ENCODE measurements around the gene POLDIP2.

The POLDIP2 gene

DNA sequence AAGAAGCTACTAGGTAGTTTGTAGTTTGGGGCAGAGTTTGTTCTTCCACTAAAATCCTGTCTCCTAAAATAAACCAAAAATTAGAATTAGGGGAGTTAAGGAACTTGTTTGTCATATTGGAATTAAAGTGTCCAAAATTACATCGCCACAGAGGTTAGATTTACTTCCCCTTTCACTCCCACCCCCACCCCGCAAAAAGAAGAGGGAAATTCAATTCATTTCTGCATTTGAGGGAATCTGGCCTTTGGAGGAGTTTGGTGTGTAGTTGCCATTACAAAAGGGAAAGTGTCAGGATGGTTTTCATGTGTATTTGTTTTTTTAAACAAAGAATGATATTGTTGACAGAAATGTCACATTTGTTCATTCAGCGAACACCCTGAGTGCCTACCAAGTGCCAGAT is 32.5 kb downstream of the POLDIP2 start:
- DNase-seq (ENCODE audit: low read depth, low spot score), result no peak
- H3K4me3 ChIP-seq (ENCODE audit: low read length), result no peak overlapping the region

- no peak for DNase-seq (ENCODE audit: low read depth, low spot score)
- H3K4me3 ChIP-seq (ENCODE audit: low read length), result no peak overlapping the region
Observed at GRCh38 chr17:28324267-28324745, 33.0 kb downstream of the POLDIP2 start.

- DNase-seq (ENCODE audit: low read depth, low spot score), result no peak
- peak overlapping the region; percentile 95 for H3K4me3 ChIP-seq (ENCODE audit: low read length)
Observed at GRCh38 chr17:28320215-28321061, 36.9 kb downstream of the POLDIP2 start.

GRCh38 chr17:28319598-28319935 is 37.8 kb downstream of the POLDIP2 start:
- DNase-seq (ENCODE audit: low read depth, low spot score), result no peak
- peak overlapping the region; percentile 95 for H3K4me3 ChIP-seq (ENCODE audit: low read length)

- peak within 1 kb of the TSS; percentile 95 for H3K4me3 ChIP-seq (ENCODE audit: low read length)
- DNase-seq (ENCODE audit: low read depth, low spot score), result peak; percentile 97
Observed at GRCh38 chr17:28318759-28319597, 38.3 kb downstream of the POLDIP2 start, which contains the start of gene TMEM97. TSS of gene TMEM97 (plus strand) at chr17:28319200. CDS start at chr17:28319240, 40 bp downstream.

- H3K4me3 ChIP-seq (ENCODE audit: low read length), result peak overlapping the region; percentile 95
- no peak for DNase-seq (ENCODE audit: low read depth, low spot score)
Observed at GRCh38 chr17:28317966-28318758, 39.2 kb downstream of the POLDIP2 start.

GRCh38 chr17:28317099-28317965 is 40.0 kb downstream of the POLDIP2 start:
- DNase-seq (ENCODE audit: low read depth, low spot score), result no peak
- peak overlapping the region; percentile 95 for H3K4me3 ChIP-seq (ENCODE audit: low read length)

DNA sequence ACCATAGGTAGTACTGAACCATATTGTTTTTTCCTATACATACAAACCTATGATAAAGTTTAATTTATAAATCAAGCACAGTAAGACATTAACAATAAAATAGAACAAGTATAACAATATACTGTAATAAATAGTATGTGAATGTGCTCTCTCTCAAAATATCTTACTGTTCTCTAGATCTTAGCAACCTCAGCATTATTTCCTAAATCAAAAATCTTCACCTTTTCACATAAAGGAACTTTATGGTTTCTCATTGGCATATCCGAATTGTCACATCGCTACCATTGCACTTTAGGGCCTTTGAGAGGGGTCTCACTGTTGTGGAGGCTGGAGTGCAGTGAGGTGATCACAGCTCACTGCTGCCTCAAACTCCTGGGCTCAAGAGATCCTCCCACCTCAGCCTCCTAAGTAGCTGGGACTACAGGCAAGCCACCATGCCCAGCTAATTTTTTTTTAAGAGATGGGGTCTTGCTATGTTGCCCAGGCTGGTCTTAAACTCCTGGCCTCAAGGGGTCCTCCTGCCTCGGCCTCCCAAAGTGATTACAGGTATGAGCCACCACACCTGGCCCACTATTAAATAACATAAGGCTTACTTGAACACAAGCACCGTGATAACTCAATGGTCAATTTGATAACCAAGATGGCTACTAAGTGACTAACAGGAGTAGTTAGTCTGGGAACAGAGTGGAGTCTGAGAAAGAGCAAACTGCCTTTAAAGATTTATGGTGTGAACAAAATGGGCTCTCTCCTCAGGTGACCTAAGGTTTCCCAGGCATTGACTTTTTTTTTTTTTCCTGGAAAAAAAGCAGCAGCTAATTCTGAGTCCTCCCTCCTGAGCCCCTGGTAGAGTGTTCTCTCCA is 41.3 kb downstream of the POLDIP2 start:
- H3K4me3 ChIP-seq (ENCODE audit: low read length), result no peak overlapping the region
- no peak for DNase-seq (ENCODE audit: low read depth, low spot score)

GRCh38 chr17:28313841-28314240 is 43.5 kb downstream of the POLDIP2 start:
- DNase-seq (ENCODE audit: low read depth, low spot score), result no peak

GRCh38 chr17:28306954-28307401 is 50.3 kb downstream of the POLDIP2 start:
- H3K4me3 ChIP-seq (ENCODE audit: low read length), result no peak overlapping the region
- DNase-seq (ENCODE audit: low read depth, low spot score), result no peak

More at GRCh38 chr17:28313841-28314240, 43.5 kb downstream of the POLDIP2 start:
- H3K4me3 ChIP-seq (ENCODE audit: low read length), result no peak overlapping the region

- H3K4me3 ChIP-seq (ENCODE audit: low read length), result no peak overlapping the region
- no peak for DNase-seq (ENCODE audit: low read depth, low spot score)
Observed at GRCh38 chr17:28298449-28298848, 58.9 kb downstream of the POLDIP2 start.

All from Jurkat, Clone E6-1 (cell line).